Measurements from ENCODE around the gene METTL25B. TPM values are rescaled to one million over a fixed set of nuclear protein-coding genes. Genes with fewer than 3 reads are reported as not detected.

METTL25B gene
- total and polyA plus RNA-seq, 5 donors from 2014 or later = 4.3 to 19.0 (median 7.5) TPM

DNA sequence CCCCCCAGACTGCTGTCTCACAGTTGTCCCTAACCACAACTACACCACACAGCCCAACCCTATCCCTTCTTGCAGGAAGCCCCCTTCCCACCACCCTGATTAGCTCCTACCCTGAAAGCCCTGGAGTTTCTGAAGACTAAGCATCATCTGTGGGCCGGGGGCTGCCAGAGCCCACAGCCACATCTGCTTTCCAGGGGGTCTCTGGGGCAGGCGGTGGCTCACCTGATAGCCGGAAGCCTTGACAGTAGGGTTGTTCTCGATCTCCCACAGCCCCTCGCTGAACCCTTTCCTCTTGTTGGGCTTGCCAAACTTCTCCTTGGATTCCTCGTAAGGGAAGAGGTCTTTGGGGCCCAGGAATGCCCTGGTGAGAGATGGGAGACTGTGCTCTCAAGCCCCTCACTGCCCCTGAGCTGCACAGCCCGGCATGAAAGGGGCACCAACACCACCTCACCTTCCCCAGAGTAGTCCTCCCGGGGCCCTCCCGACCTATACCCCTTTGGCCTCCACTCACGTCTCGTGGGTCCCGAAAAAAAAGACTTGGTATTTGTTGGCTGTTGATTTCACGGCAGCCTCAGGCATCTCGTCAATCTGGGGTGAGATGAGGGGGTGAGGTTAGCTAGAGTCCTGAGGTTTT lies 16.6 kb downstream of the METTL25B start:
- H3K27me3 ChIP-seq (ENCODE audit: control insufficient read depth, insufficient read depth, low read length) = no peaks in the 10 kb centered on the region
- ATAC-seq (ENCODE audit: low read depth in 2 of 2) = no peak
- peaks cover 23% of the 10 kb centered on the region for H3K36me3 ChIP-seq (ENCODE audit: control insufficient read depth, insufficient read depth, low read length)
- no peak overlapping the region for H3K27ac ChIP-seq (ENCODE audit: insufficient read depth, low read length, poor library complexity, severe bottlenecking)
- peaks cover 59% of the 10 kb centered on the region for H3K4me1 ChIP-seq (ENCODE audit: control insufficient read depth, insufficient read depth, low read length, poor library complexity, severe bottlenecking)
- Mint-ChIP-seq H3K9me3 (peaks cover 0 to 2% (median 0%) of the 10 kb centered on the region in 7 donors), H3K27ac (peak overlapping the region in 2 of 3 donors; percentile 43 to 51), H3K36me3 (peaks cover 27% of the 10 kb centered on the region), H3K4me1 (peaks cover 19 to 74% (median 55%) of the 10 kb centered on the region in 4 donors), H3K4me3 (peak overlapping the region in 2 of 4 donors; percentile 73 to 75), H3K27me3 (no peaks in the 10 kb centered on the region)
- no peak overlapping the region for H3K4me3 ChIP-seq (ENCODE audit: low read depth, low read length)
- no peaks in the 10 kb centered on the region for H3K9me3 ChIP-seq (ENCODE audit: control insufficient read depth in 2 of 2, low read length in 2 of 2)
- no peak for DNase-seq

DNA sequence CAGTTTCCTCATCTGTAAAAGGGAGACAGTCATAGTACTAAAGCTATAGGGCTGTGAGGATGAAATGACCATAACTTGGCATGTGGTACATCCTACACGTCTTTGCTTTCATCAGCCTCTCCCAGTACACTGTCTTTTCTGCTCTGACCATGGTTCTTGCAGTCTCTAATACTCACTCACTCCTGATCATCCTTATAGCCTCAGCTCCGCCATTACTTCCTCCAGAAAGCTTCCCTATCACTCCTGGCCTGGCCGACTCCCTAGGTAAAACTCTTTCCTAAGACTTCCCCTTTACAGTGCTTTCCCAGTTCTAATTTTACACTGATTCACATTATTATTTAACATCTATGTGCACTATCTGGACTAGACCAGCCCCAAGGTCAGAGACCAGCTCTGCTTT lies 17.6 kb downstream of the METTL25B start:
- Histone ChIP-seq H3K27ac (ENCODE audit: insufficient read depth, low read length, poor library complexity, severe bottlenecking) (peak overlapping the region; percentile 83), H3K4me1 (ENCODE audit: control insufficient read depth, insufficient read depth, low read length, poor library complexity, severe bottlenecking) (peaks cover 59% of the 10 kb centered on the region), H3K9me3 (ENCODE audit: control insufficient read depth in 2 of 2, low read length in 2 of 2) (no peaks in the 10 kb centered on the region), H3K27me3 (ENCODE audit: control insufficient read depth, insufficient read depth, low read length) (no peaks in the 10 kb centered on the region), H3K4me3 (ENCODE audit: low read depth, low read length) (no peak overlapping the region), H3K36me3 (ENCODE audit: control insufficient read depth, insufficient read depth, low read length) (peaks cover 23% of the 10 kb centered on the region)
- Mint-ChIP-seq H3K4me3 (peak overlapping the region in 3 of 4 donors; percentile 52 to 90 (median 74)), H3K36me3 (peaks cover 24% of the 10 kb centered on the region), H3K27me3 (no peaks in the 10 kb centered on the region), H3K9me3 (peaks cover 0 to 2% (median 0%) of the 10 kb centered on the region in 7 donors), H3K4me1 (peaks cover 19 to 72% (median 56%) of the 10 kb centered on the region in 4 donors), H3K27ac (peak overlapping the region; percentile 38 to 47 (median 45))
- ATAC-seq (ENCODE audit: low read depth in 2 of 2) = no peak
- no peak for DNase-seq

DNA sequence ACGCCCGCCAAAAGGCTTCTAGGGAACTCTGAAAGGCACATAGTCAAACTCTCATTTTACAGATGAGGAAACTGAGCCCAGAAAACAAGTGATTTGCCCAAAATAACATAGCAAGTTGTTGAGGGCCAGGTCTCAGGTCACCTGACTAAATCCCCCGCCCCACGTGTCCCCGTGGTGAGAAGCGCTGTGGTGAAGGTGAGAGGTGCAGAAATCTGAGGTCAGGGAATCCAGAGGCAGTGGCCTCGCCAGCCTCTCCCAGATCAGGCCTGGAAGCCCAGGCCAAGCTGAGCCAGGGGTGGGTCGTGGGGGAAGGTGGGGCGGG lies 18.1 kb downstream of the METTL25B start:
- Mint-ChIP-seq H3K27me3 (no peaks in the 10 kb centered on the region), H3K4me3 (peak overlapping the region; percentile 24 to 90 (median 63)), H3K4me1 (peaks cover 16 to 67% (median 53%) of the 10 kb centered on the region in 4 donors), H3K9me3 (peaks cover 0 to under 1% (median 0%) of the 10 kb centered on the region in 7 donors), H3K27ac (peak overlapping the region; percentile 24 to 47 (median 38)), H3K36me3 (peaks cover 23% of the 10 kb centered on the region)
- Histone ChIP-seq H3K9me3 (ENCODE audit: control insufficient read depth in 2 of 2, low read length in 2 of 2) (no peaks in the 10 kb centered on the region), H3K36me3 (ENCODE audit: control insufficient read depth, insufficient read depth, low read length) (peaks cover 23% of the 10 kb centered on the region), H3K27me3 (ENCODE audit: control insufficient read depth, insufficient read depth, low read length) (no peaks in the 10 kb centered on the region), H3K27ac (ENCODE audit: insufficient read depth, low read length, poor library complexity, severe bottlenecking) (peak overlapping the region; percentile 83), H3K4me1 (ENCODE audit: control insufficient read depth, insufficient read depth, low read length, poor library complexity, severe bottlenecking) (peaks cover 57% of the 10 kb centered on the region), H3K4me3 (ENCODE audit: low read depth, low read length) (no peak overlapping the region)
- no peak for DNase-seq
- no peak for ATAC-seq (ENCODE audit: low read depth in 2 of 2)

DNA sequence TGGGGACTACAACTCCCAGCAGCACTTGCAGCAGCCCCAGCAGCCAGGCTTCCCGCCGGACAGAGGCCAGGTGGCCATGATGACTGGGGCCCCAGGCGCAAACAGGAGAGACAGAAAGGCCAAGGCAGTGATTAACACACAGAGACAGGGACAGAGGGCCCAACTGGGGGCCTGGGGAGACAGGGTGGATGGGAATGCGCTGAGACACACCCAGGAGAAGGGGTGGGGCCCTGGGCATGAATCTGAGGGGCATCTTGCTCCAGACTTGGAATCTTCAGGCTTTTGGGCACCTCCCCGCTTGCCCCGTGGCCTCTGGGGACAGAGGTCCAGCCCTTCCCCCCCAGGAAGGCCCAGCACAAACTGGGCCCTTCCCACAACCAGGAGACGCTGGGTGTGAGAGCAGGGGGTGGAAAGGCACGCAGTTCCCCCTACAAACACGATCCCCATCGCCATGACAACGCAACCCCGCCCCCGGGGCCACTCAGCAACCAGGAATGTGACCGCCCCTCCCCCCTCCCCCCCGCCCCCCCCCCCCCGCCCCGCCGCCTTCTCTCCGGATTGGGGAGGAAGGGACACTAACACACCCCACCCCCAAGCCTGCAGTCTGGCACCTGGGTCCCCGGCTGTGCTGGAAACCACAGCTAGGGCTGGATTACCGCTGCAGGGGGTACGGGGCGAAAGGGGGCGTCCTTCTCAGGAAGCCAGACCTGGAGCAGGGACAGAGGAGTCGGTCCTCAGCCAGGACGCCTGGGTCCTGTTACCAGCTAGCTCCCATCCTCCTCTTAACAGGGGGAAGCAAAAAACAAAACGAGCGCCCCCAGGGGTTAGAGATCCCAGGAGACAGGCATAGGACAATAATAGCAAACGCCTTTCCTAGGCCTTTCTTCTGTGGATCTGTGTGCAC lies 18.7 kb downstream of the METTL25B start:
- Histone ChIP-seq H3K27me3 (ENCODE audit: control insufficient read depth, insufficient read depth, low read length) (no peaks in the 10 kb centered on the region), H3K9me3 (ENCODE audit: control insufficient read depth in 2 of 2, low read length in 2 of 2) (no peaks in the 10 kb centered on the region), H3K27ac (ENCODE audit: insufficient read depth, low read length, poor library complexity, severe bottlenecking) (peak overlapping the region; percentile 83), H3K36me3 (ENCODE audit: control insufficient read depth, insufficient read depth, low read length) (peaks cover 23% of the 10 kb centered on the region), H3K4me3 (ENCODE audit: low read depth, low read length) (peak overlapping the region; percentile 89), H3K4me1 (ENCODE audit: control insufficient read depth, insufficient read depth, low read length, poor library complexity, severe bottlenecking) (peaks cover 52% of the 10 kb centered on the region)
- Mint-ChIP-seq H3K27me3 (no peaks in the 10 kb centered on the region), H3K9me3 (no peaks in the 10 kb centered on the region), H3K36me3 (peaks cover 20% of the 10 kb centered on the region), H3K27ac (peak overlapping the region; percentile 86 to 97 (median 94)), H3K4me3 (peak overlapping the region; percentile 93 to 96 (median 93)), H3K4me1 (peaks cover 16 to 63% (median 48%) of the 10 kb centered on the region in 4 donors)
- ATAC-seq (ENCODE audit: low read depth in 2 of 2) (no peak), DNase-seq (peak in 2 of 3 donors; percentile 43 to 64)

DNA sequence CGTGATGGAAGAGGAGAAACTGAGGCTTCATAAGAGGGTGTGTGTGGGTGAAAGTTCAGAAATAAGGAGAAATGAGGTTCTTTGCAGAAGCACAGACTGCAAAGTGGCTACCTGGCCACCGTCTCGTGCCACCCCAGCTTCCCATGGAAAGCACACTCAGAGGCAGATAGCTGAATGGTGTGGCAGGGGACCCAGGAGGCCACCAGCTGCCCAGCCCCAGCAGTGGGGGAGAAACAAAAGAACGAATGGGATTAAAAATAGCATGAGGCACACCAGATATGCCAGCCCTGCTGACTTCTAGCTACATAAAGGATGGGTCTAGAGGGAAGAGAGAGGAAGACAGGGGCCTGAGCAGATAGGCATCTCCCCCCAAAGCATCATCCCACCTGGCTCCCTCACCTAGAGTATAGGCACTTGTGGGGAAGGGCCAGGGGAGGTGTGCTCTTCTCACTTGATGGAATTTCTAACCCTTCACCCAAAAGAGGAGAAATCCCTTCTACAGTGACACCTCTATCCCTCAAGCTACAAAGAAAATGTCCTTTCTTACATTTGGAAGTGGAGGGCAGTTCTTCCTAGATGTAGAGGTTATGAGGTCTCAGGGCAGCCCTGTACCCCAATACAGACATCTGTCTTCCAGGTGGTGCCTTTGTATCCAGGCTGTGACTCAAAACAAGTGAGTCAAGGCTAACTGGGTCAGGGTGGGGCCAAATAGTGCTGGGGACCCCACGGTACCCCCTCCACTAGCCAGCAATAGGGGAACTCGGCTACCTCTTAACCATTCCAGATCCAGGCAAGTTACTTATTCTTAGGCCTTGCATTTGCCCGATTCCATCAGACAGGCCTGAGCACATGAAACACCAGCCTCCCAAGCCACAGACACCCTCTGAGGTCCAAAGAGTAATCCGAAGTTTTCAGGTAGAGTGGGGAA lies 19.7 kb downstream of the METTL25B start:
- peak overlapping the region; percentile 89 for H3K4me3 ChIP-seq (ENCODE audit: low read depth, low read length)
- no peaks in the 10 kb centered on the region for H3K27me3 ChIP-seq (ENCODE audit: control insufficient read depth, insufficient read depth, low read length)
- Mint-ChIP-seq H3K9me3 (no peaks in the 10 kb centered on the region), H3K4me3 (peak overlapping the region; percentile 93 to 96 (median 93)), H3K4me1 (peaks cover 20 to 66% (median 52%) of the 10 kb centered on the region in 4 donors), H3K27me3 (no peaks in the 10 kb centered on the region), H3K36me3 (peaks cover 13% of the 10 kb centered on the region), H3K27ac (peak overlapping the region; percentile 94 to 97 (median 96))
- H3K36me3 ChIP-seq (ENCODE audit: control insufficient read depth, insufficient read depth, low read length) = peaks cover 22% of the 10 kb centered on the region
- H3K9me3 ChIP-seq (ENCODE audit: control insufficient read depth in 2 of 2, low read length in 2 of 2) = no peaks in the 10 kb centered on the region
- DNase-seq (no peak), ATAC-seq (ENCODE audit: low read depth in 2 of 2) (no peak)
- H3K27ac ChIP-seq (ENCODE audit: insufficient read depth, low read length, poor library complexity, severe bottlenecking) = peak overlapping the region; percentile 83
- peaks cover 61% of the 10 kb centered on the region for H3K4me1 ChIP-seq (ENCODE audit: control insufficient read depth, insufficient read depth, low read length, poor library complexity, severe bottlenecking)

DNA sequence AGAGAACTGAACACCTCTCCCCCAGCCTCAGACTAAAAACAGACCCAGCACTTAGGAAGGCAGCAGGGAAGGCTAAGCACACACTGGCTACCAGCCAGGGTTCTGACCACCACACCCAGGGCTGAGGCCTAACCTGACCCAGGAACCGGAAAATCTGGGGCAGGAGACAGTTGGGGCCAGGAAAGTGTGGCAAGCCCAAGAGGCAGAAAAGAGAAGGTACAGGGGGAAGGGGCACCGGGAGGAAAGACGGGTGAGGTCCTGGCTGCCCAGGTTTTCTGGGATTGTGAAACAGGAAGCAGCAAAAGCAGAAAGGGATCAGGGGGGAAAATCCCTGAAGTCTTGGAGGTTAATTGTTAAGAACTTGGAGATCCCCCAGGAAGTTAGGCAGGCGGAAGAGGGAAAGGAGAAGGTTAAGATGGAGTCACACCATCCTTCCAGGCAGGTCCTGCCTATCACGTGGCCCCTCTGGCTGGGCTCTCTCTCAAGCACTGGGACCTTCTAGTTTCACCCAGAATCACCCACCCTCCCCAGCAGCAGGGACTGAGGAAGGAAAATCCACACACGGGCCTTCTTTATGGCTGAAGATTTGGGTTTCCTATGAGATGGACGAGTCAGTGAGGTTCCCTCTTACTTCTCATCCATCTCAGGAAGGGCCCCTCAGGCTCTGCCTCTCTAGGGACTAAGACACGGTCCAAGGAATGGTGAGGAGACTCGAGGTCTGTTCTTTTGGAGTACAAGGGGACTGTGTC lies 20.6 kb downstream of the METTL25B start:
- H3K4me3 ChIP-seq (ENCODE audit: low read depth, low read length) = peak overlapping the region; percentile 89
- no peak for DNase-seq

More for the DNA sequence above, 20.6 kb downstream of the METTL25B start:
- Histone ChIP-seq H3K9me3 (ENCODE audit: control insufficient read depth in 2 of 2, low read length in 2 of 2) (no peaks in the 10 kb centered on the region), H3K27me3 (ENCODE audit: control insufficient read depth, insufficient read depth, low read length) (no peaks in the 10 kb centered on the region), H3K36me3 (ENCODE audit: control insufficient read depth, insufficient read depth, low read length) (peaks cover 14% of the 10 kb centered on the region), H3K27ac (ENCODE audit: insufficient read depth, low read length, poor library complexity, severe bottlenecking) (peak overlapping the region; percentile 83), H3K4me1 (ENCODE audit: control insufficient read depth, insufficient read depth, low read length, poor library complexity, severe bottlenecking) (peaks cover 61% of the 10 kb centered on the region)
- Mint-ChIP-seq H3K4me3 (peak overlapping the region; percentile 93 to 96 (median 93)), H3K27ac (peak overlapping the region; percentile 94 to 97 (median 96)), H3K27me3 (no peaks in the 10 kb centered on the region), H3K9me3 (no peaks in the 10 kb centered on the region), H3K36me3 (peaks cover 11% of the 10 kb centered on the region), H3K4me1 (peaks cover 22 to 73% (median 54%) of the 10 kb centered on the region in 4 donors)
- no peak for ATAC-seq (ENCODE audit: low read depth in 2 of 2)
